ENCODE results near the gene TBC1D14.

GRCh38 chr4:6957148-6957520 lies 47.5 kb downstream of the TBC1D14 start:
- TF ChIP-seq CTCF (IDR thresholded peaks at IDR 0.05) (no peak), POLR2A (IDR thresholded peaks at IDR 0.05) (no peak)

All from lower leg skin (tissue), 3 donors.